OCI-LY3 (cell line): ENCODE data around the gene ZNF506.

ENCODE experiments used
- H2AFZ ChIP-seq: fragments of 200-600, 300-600 bp; shearing (Covaris generic); 2 replicates; pipeline ENCODE4 v1.6.0; 2014; ENCODE audit warnings: antibody characterized with exemption, low read depth, low read length
- H3K27ac ChIP-seq: fragments of 200-600, 300-600 bp; sonication (generic); 2 replicates; pipeline ENCODE4 v1.5.1; 2014; ENCODE audit warnings: mild to moderate bottlenecking, low read length, moderate library complexity, mixed read lengths
- H3K27me3 ChIP-seq: fragments of 200-600, 300-600 bp; sonication (generic); 2 replicates; pipeline ENCODE4 v1.6.1; 2014; ENCODE audit warnings: low read depth, low read length, mixed read lengths
- H3K36me3 ChIP-seq: fragments of 200-600, 300-600 bp; sonication (generic); replicated peaks from 2 replicates; pipeline ENCODE3; 2014; ENCODE audit warnings: low read depth, low read length, mixed read lengths
- H3K4me1 ChIP-seq: fragments of 300-600, 200-600 bp; sonication (generic); 2 replicates; pipeline ENCODE4 v1.6.1; 2014; ENCODE audit warnings: low read length, mixed read lengths
- H3K4me2 ChIP-seq: fragments of 200-600, 300-600 bp; sonication (generic); 2 replicates; pipeline ENCODE4 v1.6.1; 2014; ENCODE audit warnings: low read length, mixed read lengths
- H3K4me3 ChIP-seq: fragments of 300-600, 200-600 bp; sonication (generic); 2 replicates; pipeline ENCODE4 v1.5.1; 2014; ENCODE audit warnings: antibody characterized with exemption, mild to moderate bottlenecking, low read length, moderate library complexity
- H3K79me2 ChIP-seq: fragments of 300-600, 200-600 bp; shearing (Covaris generic); 2 replicates; pipeline ENCODE4 v1.6.1; 2014; ENCODE audit warnings: mild to moderate bottlenecking, low read length, mixed read lengths
- H3K9ac ChIP-seq: fragments of 300-600, 200-600 bp; shearing (Covaris generic); 2 replicates; pipeline ENCODE4 v1.6.0; 2014; ENCODE audit warnings: mild to moderate bottlenecking, low read length, moderate library complexity
- H3K9me3 ChIP-seq: fragments of 200-600, 300-600 bp; shearing (Covaris generic); 2 replicates; pipeline ENCODE4 v1.6.1; 2014; ENCODE audit warnings: low read length, mixed read lengths; ENCODE audit not compliant: insufficient read depth
- H4K20me1 ChIP-seq: fragments of 200-600, 300-600 bp; sonication (generic); 2 replicates; pipeline ENCODE4 v1.6.1; 2016; ENCODE audit warnings: low read length, mixed read lengths; ENCODE audit not compliant: insufficient read depth
- EZH2phosphoT487 ChIP-seq: fragments of 200-600 bp; shearing (Covaris generic); IDR thresholded peaks from 2 replicates; pipeline ENCODE4 v1.6.1; 2018; ENCODE audit warnings: antibody characterized with exemption, mixed run types, low read depth
- TF ChIP-seq, protein P1 (sequence below): fragments of 200-600, 300-600 bp; sonication (generic); IDR thresholded peaks from 2 replicates; pipeline ENCODE4 v1.5.1; 2014; ENCODE audit warnings: antibody characterized with exemption, low read length, low read depth

Gene ZNF506

GRCh38 chr19:19743176-19743575 is 78.4 kb downstream of the ZNF506 start:
- H3K4me3 ChIP-seq, result no peak overlapping the region
- H2AFZ ChIP-seq, result no peak overlapping the region
- no peaks in the 10 kb centered on the region for H3K4me1 ChIP-seq
- H4K20me1 ChIP-seq, result no peaks in the 10 kb centered on the region
- H3K27me3 ChIP-seq, result no peaks in the 10 kb centered on the region
- H3K27ac ChIP-seq, result no peak overlapping the region
- TF ChIP-seq EZH2phosphoT487, result no peak
- TF ChIP-seq, protein P1, sequence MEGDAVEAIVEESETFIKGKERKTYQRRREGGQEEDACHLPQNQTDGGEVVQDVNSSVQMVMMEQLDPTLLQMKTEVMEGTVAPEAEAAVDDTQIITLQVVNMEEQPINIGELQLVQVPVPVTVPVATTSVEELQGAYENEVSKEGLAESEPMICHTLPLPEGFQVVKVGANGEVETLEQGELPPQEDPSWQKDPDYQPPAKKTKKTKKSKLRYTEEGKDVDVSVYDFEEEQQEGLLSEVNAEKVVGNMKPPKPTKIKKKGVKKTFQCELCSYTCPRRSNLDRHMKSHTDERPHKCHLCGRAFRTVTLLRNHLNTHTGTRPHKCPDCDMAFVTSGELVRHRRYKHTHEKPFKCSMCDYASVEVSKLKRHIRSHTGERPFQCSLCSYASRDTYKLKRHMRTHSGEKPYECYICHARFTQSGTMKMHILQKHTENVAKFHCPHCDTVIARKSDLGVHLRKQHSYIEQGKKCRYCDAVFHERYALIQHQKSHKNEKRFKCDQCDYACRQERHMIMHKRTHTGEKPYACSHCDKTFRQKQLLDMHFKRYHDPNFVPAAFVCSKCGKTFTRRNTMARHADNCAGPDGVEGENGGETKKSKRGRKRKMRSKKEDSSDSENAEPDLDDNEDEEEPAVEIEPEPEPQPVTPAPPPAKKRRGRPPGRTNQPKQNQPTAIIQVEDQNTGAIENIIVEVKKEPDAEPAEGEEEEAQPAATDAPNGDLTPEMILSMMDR, result no peak
- no peak overlapping the region for H3K4me2 ChIP-seq
- no peaks in the 10 kb centered on the region for H3K79me2 ChIP-seq
- H3K9me3 ChIP-seq, result no peaks in the 10 kb centered on the region
- no peak overlapping the region for H3K9ac ChIP-seq
- H3K36me3 ChIP-seq, result no peaks in the 10 kb centered on the region

DNA sequence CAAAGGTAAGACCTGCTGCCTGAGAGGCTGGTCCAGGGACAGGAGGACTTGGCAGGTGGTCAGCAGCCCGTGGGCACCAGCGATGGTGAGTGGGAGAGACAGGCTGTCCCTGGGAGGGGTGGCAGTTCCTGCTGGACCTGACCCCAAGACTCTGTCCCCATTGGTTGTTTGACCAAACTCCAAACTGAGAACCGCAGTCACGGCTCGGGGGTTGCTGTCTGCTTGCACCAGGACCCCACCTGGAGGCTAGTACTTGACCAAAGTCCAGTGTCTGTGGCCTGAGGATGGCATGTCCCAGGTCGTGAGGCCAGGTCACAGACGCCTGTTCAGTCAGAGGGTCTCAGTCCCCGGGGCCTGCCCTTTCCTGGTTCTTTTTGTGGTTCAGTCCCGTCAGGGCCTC is 78.8 kb downstream of the ZNF506 start:
- Histone ChIP-seq H3K9me3 (no peaks in the 10 kb centered on the region), H3K4me1 (no peaks in the 10 kb centered on the region)

More for the DNA sequence above, 78.8 kb downstream of the ZNF506 start:
- TF ChIP-seq, protein P1, result no peak
- TF ChIP-seq EZH2phosphoT487, result no peak
- Histone ChIP-seq H3K36me3 (no peaks in the 10 kb centered on the region), H3K27ac (no peak overlapping the region), H2AFZ (no peak overlapping the region), H4K20me1 (no peaks in the 10 kb centered on the region), H3K79me2 (no peaks in the 10 kb centered on the region), H3K9ac (no peak overlapping the region), H3K4me2 (no peak overlapping the region), H3K4me3 (no peak overlapping the region), H3K27me3 (no peaks in the 10 kb centered on the region)
